ENCODE results near the gene PTPRG.
"Not testable (repeated sequence)": the region's sequence is repeated elsewhere in the genome, so short reads cannot be mapped to it uniquely, and the experiment has no call there.

Gene PTPRG

GRCh38 chr3:62028236-62028635 is 466.9 kb downstream of the PTPRG start:
- no peak for DNase-seq

- DNase-seq, result no peak
Measured at GRCh38 chr3:62032738-62033137, 471.4 kb downstream of the PTPRG start.

GRCh38 chr3:62035402-62036057 is 474.2 kb downstream of the PTPRG start:
- no peak for DNase-seq

- DNase-seq, result no peak
Measured at GRCh38 chr3:62036726-62037125, 475.4 kb downstream of the PTPRG start.

GRCh38 chr3:62038798-62039197 is 477.4 kb downstream of the PTPRG start:
- not testable (repeated sequence) for DNase-seq

- no peak for DNase-seq
Measured at GRCh38 chr3:62039586-62039985, 478.2 kb downstream of the PTPRG start.

- no peak for DNase-seq
Measured at GRCh38 chr3:62041681-62042080, 480.3 kb downstream of the PTPRG start.

GRCh38 chr3:62044874-62045411 is 483.6 kb downstream of the PTPRG start:
- no peak for DNase-seq

- no peak for DNase-seq
Measured at GRCh38 chr3:62046326-62046725, 485.0 kb downstream of the PTPRG start.

GRCh38 chr3:62048577-62048976 is 487.2 kb downstream of the PTPRG start:
- no peak for DNase-seq

- no peak for DNase-seq
Measured at GRCh38 chr3:62049033-62049432, 487.7 kb downstream of the PTPRG start.

GRCh38 chr3:62051506-62051905 is 490.1 kb downstream of the PTPRG start:
- peak; percentile 37 for DNase-seq

- no peak for DNase-seq
Measured at GRCh38 chr3:62052331-62052730, 491.0 kb downstream of the PTPRG start.

- DNase-seq, result no peak
Measured at GRCh38 chr3:62056658-62057057, 495.3 kb downstream of the PTPRG start.

GRCh38 chr3:62057339-62058047 is 496.1 kb downstream of the PTPRG start:
- DNase-seq, result no peak

- no peak for DNase-seq
Measured at GRCh38 chr3:62065985-62066693, 504.8 kb downstream of the PTPRG start.

GRCh38 chr3:62068337-62068736 is 507.0 kb downstream of the PTPRG start:
- no peak for DNase-seq

GRCh38 chr3:62070891-62071290 is 509.5 kb downstream of the PTPRG start:
- no peak for DNase-seq

GRCh38 chr3:62073038-62073437 is 511.7 kb downstream of the PTPRG start:
- DNase-seq, result no peak

- no peak for DNase-seq
Measured at GRCh38 chr3:62084558-62084957, 523.2 kb downstream of the PTPRG start.

GRCh38 chr3:62088472-62089104 is 527.2 kb downstream of the PTPRG start:
- no peak for DNase-seq

GRCh38 chr3:62090066-62090465 is 528.7 kb downstream of the PTPRG start:
- no peak for DNase-seq

GRCh38 chr3:62090519-62090918 is 529.1 kb downstream of the PTPRG start:
- DNase-seq, result no peak
